Endothelial cell of umbilical vein (primary cell): Measurements from ENCODE around the gene USP19. TPM values are rescaled to one million over a fixed set of nuclear protein-coding genes. Genes with fewer than 3 reads are reported as not detected.

Experiments
- BruUV-seq: library from RNA; stranded (reverse); fragments of 400-500 nt; replicated peaks from 2 replicates; lab custom pipeline; 2021; lab: Mats Ljungman, UMichigan
- CTCF ChIA-PET: fragments of 300-600, 350-600 bp; sonication (Branson Sonifier 250); formaldehyde crosslinking; loops from one replicate; lab custom pipeline; 2021; ENCODE audit warnings: antibody characterized with exemption, inconsistent platforms; lab: Charles Lee
- POLR2A ChIA-PET: fragments of 300-600, 350-600 bp; sonication (Branson Sonifier 250); formaldehyde crosslinking; loops from one replicate; lab custom pipeline; 2021; ENCODE audit warnings: antibody characterized with exemption, inconsistent platforms; lab: Charles Lee
- DNase-seq: peaks from one replicate; pipeline ENCODE4 v3.0.0-alpha.2; 2011; ENCODE audit warnings: low read depth, low spot score
- FAIRE-seq: peaks from 2 replicates; lab custom pipeline; 2011; peaks lifted over from hg19 to GRCh38; lab: Jason Lieb, UNC
- H2AFZ ChIP-seq: 2 replicates; pipeline ENCODE4 v1.6.0; 2012; ENCODE audit warnings: low read depth, low read length, control low read depth, inconsistent platforms
- H3K27ac ChIP-seq: 2 replicates; pipeline ENCODE4 v1.5.1; 2011; ENCODE audit warnings: low read depth, mild to moderate bottlenecking, control low read depth, low read length, moderate library complexity; ENCODE audit not compliant: insufficient read depth
- H3K27me3 ChIP-seq, 2 experiments: 2 replicates each; pipeline versions ENCODE4 v1.6.0 to v1.6.1; 2011; ENCODE audit warnings: low read length in 2 of 2, mixed read lengths in 1 of 2; ENCODE audit not compliant: control insufficient read depth in 2 of 2, insufficient read depth in 2 of 2
- H3K36me3 ChIP-seq, 2 experiments: 2 replicates in 1 of 2; 3 replicates in 1 of 2; pipeline ENCODE4 v1.5.1; 2011; ENCODE audit warnings: low read length in 2 of 2, mild to moderate bottlenecking in 1 of 2, moderate library complexity in 1 of 2; ENCODE audit not compliant: control insufficient read depth in 2 of 2, insufficient read depth in 2 of 2; ENCODE audit errors: extremely low read depth in 1 of 2
- H3K4me1 ChIP-seq: 3 replicates; pipeline ENCODE4 v1.5.1; 2011; ENCODE audit warnings: mild to moderate bottlenecking, low read length; ENCODE audit not compliant: control insufficient read depth, insufficient read depth; ENCODE audit errors: extremely low read depth
- H3K4me2 ChIP-seq: 2 replicates; pipeline ENCODE4 v1.6.1; 2011; ENCODE audit warnings: low read length, control low read depth, mixed read lengths; ENCODE audit not compliant: insufficient read depth
- H3K4me3 ChIP-seq, 3 experiments: fragments of 200-600 bp in 1 of 3; sonication (generic), shearing (Covaris generic) in 1 of 3; replicated peaks in 1 of 3; 2 replicates each; pipeline ENCODE4 v1.5.1; 2011 to 2016; ENCODE audit warnings: control low read depth in 3 of 3, low read length in 3 of 3, mild to moderate bottlenecking in 2 of 3, inconsistent platforms in 1 of 3, low read depth in 1 of 3, moderate library complexity in 1 of 3; ENCODE audit not compliant: insufficient read depth in 1 of 3
- H3K79me2 ChIP-seq: 2 replicates; pipeline ENCODE4 v1.6.0; 2012; ENCODE audit warnings: low read length, inconsistent platforms; ENCODE audit not compliant: control insufficient read depth, insufficient read depth
- H3K9ac ChIP-seq: replicated peaks from 2 replicates; pipeline ENCODE3; 2011; ENCODE audit warnings: low read length, control low read depth; ENCODE audit not compliant: insufficient read depth; ENCODE audit errors: extremely low read depth
- H3K9me1 ChIP-seq: replicated peaks from 3 replicates; pipeline ENCODE4 v1.6.0; 2011; ENCODE audit warnings: mild to moderate bottlenecking, low read length; ENCODE audit not compliant: control insufficient read depth, insufficient read depth; ENCODE audit errors: extremely low read depth
- H3K9me3 ChIP-seq: replicated peaks from 2 replicates; pipeline ENCODE4 v1.5.1; 2012; ENCODE audit warnings: low read length, inconsistent platforms; ENCODE audit not compliant: control insufficient read depth, insufficient read depth
- H4K20me1 ChIP-seq: replicated peaks from 2 replicates; pipeline ENCODE3; 2011; ENCODE audit warnings: mild to moderate bottlenecking, low read length; ENCODE audit not compliant: control insufficient read depth, insufficient read depth; ENCODE audit errors: extremely low read depth
- EZH2 ChIP-seq: IDR thresholded peaks from 2 replicates; pipeline ENCODE4 v1.6.1; 2012; ENCODE audit warnings: borderline replicate concordance, low read depth, mild to moderate bottlenecking, moderate library complexity, low read length, inconsistent platforms; ENCODE audit not compliant: severe bottlenecking
- FOS ChIP-seq: IDR thresholded peaks from 2 replicates; pipeline ENCODE4 v1.6.1; 2011; ENCODE audit warnings: mild to moderate bottlenecking, low read length, moderate library complexity, borderline replicate concordance; ENCODE audit not compliant: insufficient read depth
- GATA2 ChIP-seq: IDR thresholded peaks from 2 replicates; pipeline ENCODE4 v1.7.0; 2011; ENCODE audit warnings: low read depth, mild to moderate bottlenecking, moderate library complexity, mixed read lengths, low read length; ENCODE audit not compliant: insufficient read length, insufficient read depth
- JUN ChIP-seq: IDR thresholded peaks from 2 replicates; pipeline ENCODE4 v1.6.1; 2011; ENCODE audit warnings: borderline replicate concordance, low read depth; ENCODE audit not compliant: insufficient read length, insufficient read depth
- MYC ChIP-seq: IDR thresholded peaks from one replicate; pipeline ENCODE4 v1.6.1; 2011; ENCODE audit warnings: mild to moderate bottlenecking, low read depth, low read length
- POLR2A ChIP-seq: IDR thresholded peaks from 2 replicates; pipeline ENCODE4 v1.6.1; 2012; ENCODE audit warnings: low read depth, mild to moderate bottlenecking, control low read depth, low read length
- POLR2AphosphoS5 ChIP-seq: IDR thresholded peaks from 2 replicates; pipeline ENCODE4 v1.6.1; 2012; ENCODE audit warnings: low read depth, mild to moderate bottlenecking, control low read depth, low read length, moderate library complexity; ENCODE audit not compliant: insufficient read depth
- dilution Hi-C: fragments of 300-500 bp; cut with MboI; formaldehyde crosslinking; loops from one replicate; pipeline ENCODE4 v1.15.0; 2019; ENCODE audit warnings: low sequenced_read_pairs; ENCODE audit not compliant: extremely low pct_ligation_motif_present
- intact Hi-C: fragments of 100-400 bp; cut with micrococcal nuclease; formaldehyde crosslinking; loops from one replicate; pipeline ENCODE4 v1.10.0; 2022
- polyA plus RNA-seq, 4 experiments: library from polyadenylated mRNA; depleted of rRNA in 3 of 4; stranded (reverse) in 3 of 4; unstranded in 1 of 4; fragments of >200 nt; gene quantifications; 2 replicates each; pipeline versions ENCODE4 v1.2.1 to v1.2.3, GENCODE V29; 2011 to 2012; ENCODE audit warnings: missing spikeins in 1 of 4
- total RNA-seq: library from RNA; stranded (reverse); gene quantifications from 2 replicates; pipeline ENCODE4 v1.2.3, GENCODE V29; 2021
- TF ChIP-seq, protein P1 (sequence below): IDR thresholded peaks from 2 replicates; pipeline ENCODE4 v1.6.1; 2011; ENCODE audit not compliant: insufficient read depth, insufficient read length
- TF ChIP-seq, protein P2 (sequence below), 2 donors: IDR thresholded peaks; 1 replicate in 1 of 2; 2 replicates in 1 of 2; pipeline ENCODE4 v1.5.1; 2011; ENCODE audit warnings: low read length in 2 of 2, mild to moderate bottlenecking in 2 of 2, moderate library complexity in 2 of 2, control low read depth in 1 of 2, inconsistent platforms in 1 of 2, low read depth in 1 of 2; ENCODE audit not compliant: insufficient read depth in 1 of 2; ENCODE audit errors: extremely low read depth in 1 of 2

USP19 gene
- total and polyA plus RNA-seq, 2 donors (not counting 3 experiments of a cell fraction or from before 2014, with no cell fraction given) = 31.3 to 39.1 TPM

DNA sequence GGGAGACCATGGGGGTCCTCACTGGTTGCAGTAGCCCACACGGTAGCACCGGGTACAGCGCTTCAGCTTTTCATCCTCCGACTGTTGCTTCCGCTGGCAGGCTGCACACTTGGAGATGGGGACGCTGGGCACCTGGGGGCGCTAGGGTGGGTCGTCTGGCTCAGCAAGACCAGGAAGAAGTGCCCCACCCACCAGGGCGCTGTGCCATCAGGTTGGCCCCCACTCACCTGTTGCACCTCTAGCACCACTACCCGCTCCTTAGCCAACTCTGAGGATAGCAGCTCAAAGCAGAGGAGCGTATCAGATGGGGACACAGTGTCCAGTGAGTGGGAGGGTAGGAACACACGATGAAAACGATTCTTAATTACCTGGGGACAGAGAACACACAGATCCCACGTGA, 8.4 kb downstream of the USP19 start:
- H3K27ac ChIP-seq = no peak overlapping the region
- no peak for DNase-seq
- BruUV-seq = no TSS peak
- H3K36me3 ChIP-seq = peaks cover 8 to 72% of the 10 kb centered on the region in 2 experiments
- H3K4me1 ChIP-seq = no peaks in the 10 kb centered on the region
- no peak overlapping the region for H3K9ac ChIP-seq
- H3K4me2 ChIP-seq = no peak overlapping the region
- H2AFZ ChIP-seq = no peak overlapping the region
- ChIA-PET CTCF (no interaction called here), POLR2A (no interaction called here)
- H3K79me2 ChIP-seq = no peaks in the 10 kb centered on the region
- dilution Hi-C loops (no loop called here), intact Hi-C loops (no loop called here)
- H3K27me3 ChIP-seq = no peaks in the 10 kb centered on the region
- H3K4me3 ChIP-seq = no peak overlapping the region
- H3K9me3 ChIP-seq = no peaks in the 10 kb centered on the region
- no peaks in the 10 kb centered on the region for H3K9me1 ChIP-seq
- TF ChIP-seq GATA2 (no peak), JUN (no peak), POLR2AphosphoS5 (no peak), POLR2A (no peak), FOS (no peak), EZH2 (no peak), MYC (no peak)
- TF ChIP-seq, protein P1, sequence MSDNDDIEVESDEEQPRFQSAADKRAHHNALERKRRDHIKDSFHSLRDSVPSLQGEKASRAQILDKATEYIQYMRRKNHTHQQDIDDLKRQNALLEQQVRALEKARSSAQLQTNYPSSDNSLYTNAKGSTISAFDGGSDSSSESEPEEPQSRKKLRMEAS = no peak
- TF ChIP-seq, protein P2, sequence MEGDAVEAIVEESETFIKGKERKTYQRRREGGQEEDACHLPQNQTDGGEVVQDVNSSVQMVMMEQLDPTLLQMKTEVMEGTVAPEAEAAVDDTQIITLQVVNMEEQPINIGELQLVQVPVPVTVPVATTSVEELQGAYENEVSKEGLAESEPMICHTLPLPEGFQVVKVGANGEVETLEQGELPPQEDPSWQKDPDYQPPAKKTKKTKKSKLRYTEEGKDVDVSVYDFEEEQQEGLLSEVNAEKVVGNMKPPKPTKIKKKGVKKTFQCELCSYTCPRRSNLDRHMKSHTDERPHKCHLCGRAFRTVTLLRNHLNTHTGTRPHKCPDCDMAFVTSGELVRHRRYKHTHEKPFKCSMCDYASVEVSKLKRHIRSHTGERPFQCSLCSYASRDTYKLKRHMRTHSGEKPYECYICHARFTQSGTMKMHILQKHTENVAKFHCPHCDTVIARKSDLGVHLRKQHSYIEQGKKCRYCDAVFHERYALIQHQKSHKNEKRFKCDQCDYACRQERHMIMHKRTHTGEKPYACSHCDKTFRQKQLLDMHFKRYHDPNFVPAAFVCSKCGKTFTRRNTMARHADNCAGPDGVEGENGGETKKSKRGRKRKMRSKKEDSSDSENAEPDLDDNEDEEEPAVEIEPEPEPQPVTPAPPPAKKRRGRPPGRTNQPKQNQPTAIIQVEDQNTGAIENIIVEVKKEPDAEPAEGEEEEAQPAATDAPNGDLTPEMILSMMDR (IDR thresholded peaks at IDR 0.05; ENCODE audit: extremely low read depth in 1 of 2, insufficient read depth in 1 of 2, low read depth in 1 of 2, low read length in 2 of 2) = no peak
- no peak for FAIRE-seq
- H4K20me1 ChIP-seq = no peaks in the 10 kb centered on the region
